Duodenal mucosa (tissue), 2 donors: Measurements from ENCODE around the gene HTRA1.

Experiments
- H3K27ac ChIP-seq: one replicate; pipeline ENCODE4 v1.7.0; 2013; ENCODE audit warnings: low read depth, low read length
- H3K27me3 ChIP-seq, 2 donors: one replicate each; pipeline ENCODE4 v1.7.0; 2013; ENCODE audit warnings: low read length in 2 of 2, control low read depth in 1 of 2; ENCODE audit not compliant: insufficient read depth in 2 of 2, control insufficient read depth in 1 of 2
- H3K36me3 ChIP-seq, 2 donors: one replicate each; pipeline ENCODE4 v1.7.0; 2013; ENCODE audit warnings: low read length in 2 of 2, control low read depth in 1 of 2; ENCODE audit not compliant: insufficient read depth in 2 of 2, control insufficient read depth in 1 of 2
- H3K4me1 ChIP-seq, 2 donors: one replicate each; pipeline ENCODE4 v1.7.0; 2013; ENCODE audit warnings: low read length in 2 of 2, control low read depth in 1 of 2; ENCODE audit not compliant: insufficient read depth in 2 of 2, control insufficient read depth in 1 of 2
- H3K4me3 ChIP-seq, 2 donors: one replicate each; pipeline ENCODE4 v1.7.0; 2013; ENCODE audit warnings: low read length in 2 of 2, low read depth in 1 of 2
- H3K9ac ChIP-seq, 2 donors: one replicate each; pipeline ENCODE4 v1.7.0; 2013; ENCODE audit warnings: low read length in 2 of 2, low read depth in 1 of 2
- H3K9me3 ChIP-seq, 2 donors: one replicate each; pipeline ENCODE4 v1.7.0; 2013; ENCODE audit warnings: low read length in 2 of 2, control low read depth in 1 of 2; ENCODE audit not compliant: control insufficient read depth in 1 of 2

The HTRA1 gene

GRCh38 chr10:122503012-122503411 lies 41.7 kb downstream of the HTRA1 start:
- Histone ChIP-seq H3K9me3 (no peaks in the 10 kb centered on the region), H3K4me1 (peaks cover 11 to 20% of the 10 kb centered on the region in 2 donors), H3K9ac (no peak overlapping the region), H3K4me3 (no peak overlapping the region), H3K27ac (no peak overlapping the region), H3K27me3 (no peaks in the 10 kb centered on the region), H3K36me3 (no peaks in the 10 kb centered on the region)

- Histone ChIP-seq H3K4me3 (no peak overlapping the region), H3K9ac (no peak overlapping the region), H3K36me3 (peaks cover 0 to 3% of the 10 kb centered on the region in 2 donors), H3K27me3 (no peaks in the 10 kb centered on the region), H3K27ac (no peak overlapping the region), H3K9me3 (no peaks in the 10 kb centered on the region), H3K4me1 (peaks cover 6 to 15% of the 10 kb centered on the region in 2 donors)
These were observed 42.7 kb downstream of the HTRA1 start for GRCh38 chr10:122503886-122504609.

GRCh38 chr10:122504610-122504950 lies 43.2 kb downstream of the HTRA1 start:
- Histone ChIP-seq H3K4me1 (peaks cover 1 to 10% of the 10 kb centered on the region in 2 donors), H3K9me3 (no peaks in the 10 kb centered on the region), H3K9ac (no peak overlapping the region), H3K36me3 (peaks cover 0 to 3% of the 10 kb centered on the region in 2 donors), H3K27ac (no peak overlapping the region), H3K4me3 (no peak overlapping the region), H3K27me3 (no peaks in the 10 kb centered on the region)

- H3K4me3 ChIP-seq: no peak overlapping the region
- H3K27me3 ChIP-seq: no peaks in the 10 kb centered on the region
- H3K27ac ChIP-seq: no peak overlapping the region
- no peak overlapping the region for H3K9ac ChIP-seq
- peaks cover 0 to 3% of the 10 kb centered on the region in 2 donors for H3K36me3 ChIP-seq
- peaks cover 0 to 6% of the 10 kb centered on the region in 2 donors for H3K4me1 ChIP-seq
- no peaks in the 10 kb centered on the region for H3K9me3 ChIP-seq
These were observed 43.7 kb downstream of the HTRA1 start for GRCh38 chr10:122505011-122505410.

- peaks cover 0 to 9% of the 10 kb centered on the region in 2 donors for H3K36me3 ChIP-seq
- H3K9ac ChIP-seq: no peak overlapping the region
- H3K4me1 ChIP-seq: peaks cover 0 to 6% of the 10 kb centered on the region in 2 donors
- H3K27ac ChIP-seq: no peak overlapping the region
- no peaks in the 10 kb centered on the region for H3K27me3 ChIP-seq
- no peaks in the 10 kb centered on the region for H3K9me3 ChIP-seq
- no peak overlapping the region for H3K4me3 ChIP-seq
These were observed 44.7 kb downstream of the HTRA1 start for GRCh38 chr10:122505885-122506645.

- peaks cover 0 to 9% of the 10 kb centered on the region in 2 donors for H3K36me3 ChIP-seq
- no peaks in the 10 kb centered on the region for H3K27me3 ChIP-seq
- no peak overlapping the region for H3K4me3 ChIP-seq
- H3K9ac ChIP-seq: no peak overlapping the region
- no peaks in the 10 kb centered on the region for H3K9me3 ChIP-seq
- peaks cover 0 to 6% of the 10 kb centered on the region in 2 donors for H3K4me1 ChIP-seq
- no peak overlapping the region for H3K27ac ChIP-seq
These were observed 46.3 kb downstream of the HTRA1 start for GRCh38 chr10:122507616-122508015.

- Histone ChIP-seq H3K4me3 (no peak overlapping the region), H3K9me3 (no peaks in the 10 kb centered on the region), H3K27me3 (no peaks in the 10 kb centered on the region), H3K27ac (no peak overlapping the region), H3K9ac (no peak overlapping the region), H3K36me3 (peaks cover 0 to 9% of the 10 kb centered on the region in 2 donors), H3K4me1 (peaks cover 0 to 6% of the 10 kb centered on the region in 2 donors)
These were observed 46.7 kb downstream of the HTRA1 start for GRCh38 chr10:122508021-122508420.

- Histone ChIP-seq H3K27me3 (no peaks in the 10 kb centered on the region), H3K27ac (no peak overlapping the region), H3K9me3 (no peaks in the 10 kb centered on the region), H3K36me3 (peaks cover 0 to 9% of the 10 kb centered on the region in 2 donors), H3K4me3 (no peak overlapping the region), H3K9ac (no peak overlapping the region), H3K4me1 (peaks cover 0 to 5% of the 10 kb centered on the region in 2 donors)
These were observed 48.0 kb downstream of the HTRA1 start for GRCh38 chr10:122509323-122509722.

- no peaks in the 10 kb centered on the region for H3K4me1 ChIP-seq
- no peak overlapping the region for H3K4me3 ChIP-seq
- H3K9ac ChIP-seq: no peak overlapping the region
- no peaks in the 10 kb centered on the region for H3K9me3 ChIP-seq
- no peaks in the 10 kb centered on the region for H3K27me3 ChIP-seq
- peaks cover 0 to 9% of the 10 kb centered on the region in 2 donors for H3K36me3 ChIP-seq
- no peak overlapping the region for H3K27ac ChIP-seq
These were observed 49.0 kb downstream of the HTRA1 start for GRCh38 chr10:122510326-122510725.

GRCh38 chr10:122510736-122511135 lies 49.4 kb downstream of the HTRA1 start:
- H3K27ac ChIP-seq: no peak overlapping the region
- H3K36me3 ChIP-seq: peaks cover 0 to 9% of the 10 kb centered on the region in 2 donors
- no peaks in the 10 kb centered on the region for H3K9me3 ChIP-seq
- no peak overlapping the region for H3K4me3 ChIP-seq
- no peak overlapping the region for H3K9ac ChIP-seq
- no peaks in the 10 kb centered on the region for H3K4me1 ChIP-seq
- H3K27me3 ChIP-seq: no peaks in the 10 kb centered on the region
